Measurements from ENCODE around the gene RHNO1.

RHNO1 gene

GRCh38 chr12:2835691-2836403 is 41.2 kb upstream of the RHNO1 start:
- no peak overlapping the region for H3K4me3 ChIP-seq (ENCODE audit: low read depth, low read length)
- no peak for TF ChIP-seq CTCF (IDR thresholded peaks at IDR 0.05; ENCODE audit: insufficient read depth, low read depth, low read length, missing control alignments)
- no peak for DNase-seq (ENCODE audit: low read depth)

- no peak for TF ChIP-seq CTCF (IDR thresholded peaks at IDR 0.05; ENCODE audit: insufficient read depth, low read depth, low read length, missing control alignments)
- H3K4me3 ChIP-seq (ENCODE audit: low read depth, low read length), result no peak overlapping the region
- no peak for DNase-seq (ENCODE audit: low read depth)
Observed at GRCh38 chr12:2836574-2836973, 40.4 kb upstream of the RHNO1 start.

- no peak for TF ChIP-seq CTCF (IDR thresholded peaks at IDR 0.05; ENCODE audit: insufficient read depth, low read depth, low read length, missing control alignments)
- no peak overlapping the region for H3K4me3 ChIP-seq (ENCODE audit: low read depth, low read length)
- DNase-seq (ENCODE audit: low read depth), result no peak
Observed at GRCh38 chr12:2841056-2841650, 35.9 kb upstream of the RHNO1 start.

GRCh38 chr12:2842948-2843347 is 34.1 kb upstream of the RHNO1 start:
- TF ChIP-seq CTCF (IDR thresholded peaks at IDR 0.05; ENCODE audit: insufficient read depth, low read depth, low read length, missing control alignments), result no peak
- no peak for DNase-seq (ENCODE audit: low read depth)
- no peak overlapping the region for H3K4me3 ChIP-seq (ENCODE audit: low read depth, low read length)

GRCh38 chr12:2844786-2845185 is 32.2 kb upstream of the RHNO1 start:
- no peak for TF ChIP-seq CTCF (IDR thresholded peaks at IDR 0.05; ENCODE audit: insufficient read depth, low read depth, low read length, missing control alignments)
- H3K4me3 ChIP-seq (ENCODE audit: low read depth, low read length), result no peak overlapping the region
- DNase-seq (ENCODE audit: low read depth), result no peak

GRCh38 chr12:2845280-2845679 is 31.7 kb upstream of the RHNO1 start:
- DNase-seq (ENCODE audit: low read depth), result no peak
- no peak for TF ChIP-seq CTCF (IDR thresholded peaks at IDR 0.05; ENCODE audit: insufficient read depth, low read depth, low read length, missing control alignments)
- no peak overlapping the region for H3K4me3 ChIP-seq (ENCODE audit: low read depth, low read length)

- no peak for DNase-seq (ENCODE audit: low read depth)
- H3K4me3 ChIP-seq (ENCODE audit: low read depth, low read length), result no peak overlapping the region
- no peak for TF ChIP-seq CTCF (IDR thresholded peaks at IDR 0.05; ENCODE audit: insufficient read depth, low read depth, low read length, missing control alignments)
Observed at GRCh38 chr12:2851931-2852330, 25.1 kb upstream of the RHNO1 start.

All from GM12865 (cell line).